Stomach (tissue), 9 donors: Measurements from ENCODE around the gene DENND5A. TPM values are rescaled to one million over a fixed set of nuclear protein-coding genes. Genes with fewer than 3 reads are reported as not detected.
"Not testable (repeated sequence)": the region's sequence is repeated elsewhere in the genome, so short reads cannot be mapped to it uniquely, and the experiment has no call there.

Experiments
- DNase-seq, 2 donors: peaks; one replicate each; pipeline versions ENCODE4 v3.0.0 to v3.0.0-alpha.2; 2013 to 2019
- H3K27ac ChIP-seq, 5 donors: fragments of 200-600 bp in 4 of 5; sonication (generic) in 4 of 5; one replicate each; pipeline ENCODE4 v1.5.1; 2013 to 2019; ENCODE audit warnings: mild to moderate bottlenecking in 1 of 5, moderate library complexity in 1 of 5
- H3K27me3 ChIP-seq, 3 donors: fragments of 200-600 bp; sonication (generic); one replicate each; pipeline ENCODE4 v1.5.1; 2017 to 2019; ENCODE audit warnings: mixed run types in 1 of 3
- H3K36me3 ChIP-seq, 4 donors: fragments of 200-600 bp; sonication (generic); 1 replicate in 3 of 4; 2 replicates in 1 of 4; pipeline ENCODE4 v1.5.1; 2016 to 2019
- H3K4me1 ChIP-seq, 4 donors: fragments of 200-600 bp; sonication (generic); one replicate each; pipeline ENCODE4 v1.5.1; 2016 to 2019
- H3K4me3 ChIP-seq, 4 donors: fragments of 200-600 bp; sonication (generic) in 3 of 4; one replicate each; pipeline ENCODE4 v1.5.1; 2016 to 2019; ENCODE audit warnings: mild to moderate bottlenecking in 1 of 4
- H3K9me3 ChIP-seq, 4 donors: fragments of 200-600 bp; sonication (generic); one replicate each; pipeline ENCODE4 v1.5.1; 2016 to 2019
- CTCF ChIP-seq, 7 experiments: fragments of 450-650 bp in 4 of 7; fragments of 200-600 bp in 3 of 7; sonication (generic) in 3 of 7; IDR thresholded peaks; one replicate each; pipeline ENCODE4 v1.5.1; 2016 to 2019; ENCODE audit warnings: antibody characterized with exemption in 7 of 7, control low read depth in 2 of 7, mild to moderate bottlenecking in 1 of 7
- EP300 ChIP-seq: sonication (generic); formaldehyde crosslinking; IDR thresholded peaks from one replicate; pipeline ENCODE4 v1.6.1; 2017; ENCODE audit warnings: antibody characterized with exemption
- POLR2A ChIP-seq, 4 donors: fragments of 450-650 bp; IDR thresholded peaks; one replicate each; pipeline ENCODE4 v1.6.1; 2016; ENCODE audit warnings: antibody characterized with exemption in 4 of 4, control low read depth in 2 of 4, mild to moderate bottlenecking in 1 of 4, moderate library complexity in 1 of 4
- POLR2AphosphoS5 ChIP-seq, 3 donors: sonication (generic); formaldehyde crosslinking; IDR thresholded peaks; one replicate each; pipeline ENCODE4 v1.6.1; 2016; ENCODE audit warnings: antibody characterized with exemption in 3 of 3
- WGBS, 5 donors: extraction: QIAGEN DNeasy Blood & Tissue Kit in 3 of 5; methylation state at CpG; one replicate each; pipeline versions ENCODE4 v1.1.5 to v1.1.7; 2013 to 2018; 5-methylcytosine and 5-hydroxymethylcytosine counted together
- intact Hi-C: fragments of 100-400 bp; cut with DNase I; formaldehyde crosslinking; loops from one replicate; pipeline ENCODE4 v1.15.1; 2023; ENCODE audit warnings: low total_unique reads
- polyA plus RNA-seq, 3 donors: library from polyadenylated mRNA; stranded (reverse); fragments of 200-250 nt; gene quantifications; one replicate each; pipeline ENCODE4 v1.2.3, GENCODE V29; 2013
- total RNA-seq, 5 donors: library from RNA; depleted of rRNA; stranded (reverse); fragments of >200 nt; gene quantifications; one replicate each; pipeline versions ENCODE4 v1.1.0 to v1.2.3, GENCODE V29; 2014 to 2016
- donor health status: healthy with polysubstance abuse.
- donor health status: Bipolar disorder and iron deficiency.
- donor health status: healthy.

Gene DENND5A
- total and polyA plus RNA-seq, 8 donors: 14.8 to 152 (median 42.3) TPM

GRCh38 chr11:9193316-9193715, 71.8 kb downstream of the DENND5A start:
- Histone ChIP-seq H3K27ac (no peak overlapping the region), H3K4me3 (no peak overlapping the region), H3K27me3 (no peaks in the 10 kb centered on the region), H3K36me3 (peaks cover 0 to 45% (median 36%) of the 10 kb centered on the region in 4 donors), H3K9me3 (no peaks in the 10 kb centered on the region), H3K4me1 (no peaks in the 10 kb centered on the region)
- DNase-seq: no peak
- TF ChIP-seq CTCF (IDR thresholded peaks at IDR 0.05): no peak
- 96 to 98% (median 97%) methylated on average over 3 of the region's 3 CpGs for WGBS, 5 donors
- intact Hi-C loops: no loop called here

DNA sequence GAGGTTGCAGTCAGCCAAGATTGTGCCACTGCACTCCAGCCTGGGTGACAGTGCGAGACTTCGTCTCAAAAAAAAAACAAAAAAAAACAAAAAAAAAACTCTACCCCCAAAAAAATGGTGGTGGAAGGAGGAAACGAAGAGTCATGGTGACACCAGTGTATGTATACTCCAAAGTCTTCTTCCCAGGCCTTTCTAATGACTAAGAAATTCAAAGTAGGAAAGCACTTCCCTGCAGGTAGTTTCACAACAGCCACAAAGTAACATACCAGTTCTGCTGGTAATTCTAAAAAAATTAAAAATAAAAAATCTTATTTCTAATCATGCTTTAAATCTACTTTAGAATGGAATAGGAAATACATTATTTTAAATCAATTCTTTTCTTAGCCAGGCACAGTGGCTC, 72.6 kb downstream of the DENND5A start:
- intact Hi-C loops: no loop called here
- WGBS, 5 donors: 90 to 98% (median 94%) methylated on average over 3 of the region's 3 CpGs
- no peak for DNase-seq
- Histone ChIP-seq H3K4me3 (no peak overlapping the region), H3K27me3 (no peaks in the 10 kb centered on the region), H3K9me3 (no peaks in the 10 kb centered on the region), H3K4me1 (no peaks in the 10 kb centered on the region), H3K36me3 (peaks cover 0 to 49% (median 36%) of the 10 kb centered on the region in 4 donors), H3K27ac (no peak overlapping the region)
- TF ChIP-seq POLR2A (IDR thresholded peaks at IDR 0.05): no peak
- no peak for TF ChIP-seq POLR2AphosphoS5 (IDR thresholded peaks at IDR 0.05)
- no peak for TF ChIP-seq CTCF (IDR thresholded peaks at IDR 0.05)

GRCh38 chr11:9190326-9191016, 74.7 kb downstream of the DENND5A start:
- H3K27ac ChIP-seq, intact Hi-C loops, H3K4me3 ChIP-seq, DNase-seq, H3K27me3 ChIP-seq, H3K9me3 ChIP-seq, H3K4me1 ChIP-seq: not testable (repeated sequence)
- peaks cover 0 to 48% (median 35%) of the 10 kb centered on the region in 4 donors for H3K36me3 ChIP-seq
- 93 to 97% (median 96%) methylated on average over 5 of the region's 5 CpGs for WGBS, 5 donors

DNA sequence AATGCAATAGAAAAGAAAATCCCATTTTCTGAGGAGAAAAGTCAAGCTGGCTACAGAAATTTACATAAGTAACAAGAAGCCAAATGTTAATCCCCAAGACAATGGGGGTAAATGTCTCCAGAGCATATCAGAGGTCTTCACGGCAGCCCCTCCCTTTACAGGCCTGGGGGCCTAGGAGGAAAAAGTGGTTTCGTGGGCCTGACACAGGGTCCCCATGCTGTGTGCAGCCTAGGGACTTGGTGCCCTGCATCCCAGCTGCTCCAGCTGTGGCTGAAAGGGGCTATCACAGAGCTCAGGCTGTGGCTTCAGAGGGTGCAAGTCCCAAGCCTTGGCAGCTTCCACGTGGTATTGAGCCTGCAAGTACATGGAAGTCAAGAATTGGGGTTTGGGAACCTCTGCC, 76.3 kb downstream of the DENND5A start:
- H3K4me1 ChIP-seq, DNase-seq, H3K27ac ChIP-seq, H3K4me3 ChIP-seq, intact Hi-C loops, H3K27me3 ChIP-seq, H3K9me3 ChIP-seq: not testable (repeated sequence)
- peaks cover 0 to 48% (median 35%) of the 10 kb centered on the region in 4 donors for H3K36me3 ChIP-seq
- WGBS, 5 donors: 81 to 98% (median 97%) methylated on average over 2 to 3 of the region's 3 CpGs

DNA sequence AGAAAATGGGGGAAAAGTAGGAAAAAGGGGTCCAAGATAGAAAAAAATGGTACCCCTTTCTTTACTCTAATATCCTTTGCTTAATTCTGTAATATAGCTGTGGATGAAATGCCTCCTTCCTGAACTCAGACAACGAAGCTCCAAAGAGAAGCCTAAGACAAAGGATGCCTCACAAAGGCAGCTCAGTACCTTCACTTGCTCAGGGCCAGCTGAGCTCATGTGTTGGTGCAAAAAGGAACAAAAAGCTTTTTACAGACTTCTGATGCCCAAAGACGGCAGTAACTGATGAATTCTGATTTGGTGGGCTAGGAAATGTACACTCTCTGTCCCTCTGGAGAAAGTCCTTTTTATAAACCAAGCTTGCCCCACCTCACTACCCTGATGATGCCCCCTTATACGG, 77.5 kb downstream of the DENND5A start:
- Histone ChIP-seq H3K27me3 (no peaks in the 10 kb centered on the region), H3K4me3 (no peak overlapping the region), H3K27ac (no peak overlapping the region), H3K4me1 (no peaks in the 10 kb centered on the region), H3K36me3 (peaks cover 0 to 38% (median 27%) of the 10 kb centered on the region in 4 donors), H3K9me3 (no peaks in the 10 kb centered on the region)
- DNase-seq: no peak
- 93 to 98% (median 95%) methylated on average over 3 of the region's 3 CpGs for WGBS, 5 donors
- no peak for TF ChIP-seq EP300
- intact Hi-C loops: no loop called here

DNA sequence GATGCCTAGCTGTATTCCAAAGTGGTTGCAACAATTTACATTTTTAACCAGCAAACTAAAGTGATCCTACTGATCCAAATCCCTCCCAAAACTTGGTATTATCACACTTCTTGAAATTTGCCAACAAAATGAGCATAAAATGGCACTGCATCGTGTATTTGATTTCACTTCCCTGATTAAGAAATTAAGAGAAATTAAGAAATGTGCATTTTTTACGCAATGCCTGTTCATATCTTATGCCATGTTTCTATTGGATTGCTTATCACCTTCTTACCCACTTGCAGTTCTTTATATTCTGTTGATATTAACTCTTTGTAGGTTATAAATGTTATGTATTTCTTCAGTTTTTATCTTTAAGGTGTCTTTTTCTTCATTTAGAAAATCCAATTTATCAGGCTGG, 80.6 kb downstream of the DENND5A start:
- no peak for DNase-seq
- Histone ChIP-seq H3K4me1 (peaks cover 0 to 12% (median 0%) of the 10 kb centered on the region in 4 donors), H3K9me3 (no peaks in the 10 kb centered on the region), H3K4me3 (no peak overlapping the region), H3K27ac (no peak overlapping the region), H3K36me3 (peaks cover 4 to 45% (median 24%) of the 10 kb centered on the region in 4 donors), H3K27me3 (no peaks in the 10 kb centered on the region)
- TF ChIP-seq POLR2A (IDR thresholded peaks at IDR 0.05) (no peak), CTCF (IDR thresholded peaks at IDR 0.05) (no peak), POLR2AphosphoS5 (IDR thresholded peaks at IDR 0.05) (no peak), EP300 (no peak)
- 69 to 97% (median 89%) methylated on average over 2 of the region's 2 CpGs for whole genome bisulfite sequencing, 5 donors
- intact Hi-C loops: no loop called here
